ENCODE measurements around the gene PDE2A.

The PDE2A gene

DNA sequence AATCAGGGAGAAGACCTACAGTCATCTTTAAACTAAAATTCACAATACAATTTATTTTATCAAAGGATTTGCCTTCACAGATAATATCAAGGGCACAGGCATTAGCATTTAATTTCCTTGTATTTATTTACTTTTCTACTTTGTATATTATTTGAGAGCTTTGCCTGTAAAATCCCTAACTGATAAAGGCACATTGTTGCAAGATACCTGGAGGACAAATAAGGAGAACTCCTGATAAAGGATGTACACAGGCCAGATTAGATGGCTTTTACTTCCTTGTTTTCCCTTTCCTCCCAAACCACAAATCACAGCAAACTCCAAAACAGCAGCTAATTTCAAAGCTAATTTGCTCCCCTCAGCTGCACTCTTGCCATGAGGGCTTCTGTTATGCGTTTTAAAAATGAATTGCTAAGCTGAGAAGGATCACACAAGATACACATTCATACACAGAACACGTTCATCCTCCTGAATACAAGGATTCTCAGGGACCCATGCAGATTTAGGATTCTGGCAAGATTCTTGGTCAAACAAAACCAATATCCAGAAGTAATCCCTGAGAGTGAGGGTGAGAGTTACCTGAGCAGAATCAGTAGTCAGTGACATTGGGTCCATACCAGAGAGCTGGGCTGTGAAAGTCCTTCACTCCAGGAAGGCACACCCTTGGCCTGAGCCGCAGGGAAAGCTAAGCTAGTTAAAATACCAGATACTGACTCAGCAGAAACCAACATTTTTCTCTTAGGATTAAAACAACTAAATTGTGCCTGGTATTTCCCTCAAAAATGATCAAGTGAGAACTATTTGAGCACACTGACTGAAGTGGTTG, 139.6 kb downstream of the PDE2A start:
- peak; percentile 35 for DNase-seq

DNA sequence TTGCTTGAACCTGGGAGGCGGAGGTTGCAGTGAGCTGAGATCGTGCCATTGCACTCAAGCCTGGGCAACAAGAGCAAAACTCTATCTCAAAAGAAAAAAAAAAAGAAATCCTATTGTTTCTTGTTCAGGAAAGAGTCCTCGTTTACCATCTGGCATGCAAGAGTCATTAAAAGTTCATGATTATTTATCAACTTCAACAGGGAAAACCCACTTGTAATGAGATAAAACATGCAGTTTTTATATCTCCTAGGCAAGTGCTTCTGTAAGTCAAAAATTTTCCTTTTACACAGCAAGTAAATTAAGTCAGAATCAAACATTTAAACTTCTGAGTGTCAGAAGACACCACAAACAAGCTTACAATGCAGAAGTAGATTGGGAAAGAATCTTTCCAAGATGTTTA, 145.2 kb downstream of the PDE2A start:
- no peak for DNase-seq

DNA sequence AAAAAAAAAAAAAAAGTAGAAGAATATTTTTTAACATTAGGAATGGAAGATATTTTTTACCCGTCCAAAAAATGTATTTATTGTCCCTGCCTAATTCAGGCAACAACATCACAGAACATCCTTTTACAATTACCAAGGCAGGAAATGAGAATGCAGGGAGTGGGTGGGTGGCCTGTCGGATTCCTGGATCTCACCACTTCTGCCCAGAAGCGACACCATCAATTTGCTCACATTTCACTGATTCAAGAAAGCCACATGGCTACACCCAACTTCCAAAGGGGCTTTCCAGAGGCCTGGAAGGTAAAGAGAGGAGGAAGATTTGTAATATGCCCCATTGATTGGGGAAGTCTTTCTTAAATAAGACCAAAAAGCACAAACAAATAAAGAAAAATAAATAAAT, 146.1 kb downstream of the PDE2A start:
- peak; percentile 15 for DNase-seq

All from EL (cell line).